NT2/D1 (cell line): ENCODE results near the gene ITCH.
"Not testable (repeated sequence)": the region's sequence is repeated elsewhere in the genome, so short reads cannot be mapped to it uniquely, and the experiment has no call there.

ENCODE experiments used
- DNase-seq: peaks from one replicate; pipeline ENCODE4 v3.0.0-alpha.2; 2011; ENCODE audit warnings: low read depth, low spot score
- H3K27me3 ChIP-seq: 2 replicates; pipeline ENCODE4 v1.6.0; 2011; ENCODE audit warnings: mild to moderate bottlenecking; ENCODE audit not compliant: insufficient read length, insufficient read depth
- H3K36me3 ChIP-seq: 2 replicates; pipeline ENCODE4 v1.6.1; 2011; ENCODE audit warnings: mild to moderate bottlenecking, low read length, mixed read lengths; ENCODE audit not compliant: insufficient read depth, insufficient read length
- H3K4me1 ChIP-seq: 2 replicates; pipeline ENCODE4 v1.5.1; 2011; ENCODE audit not compliant: insufficient read depth, insufficient read length
- H3K4me3 ChIP-seq: 2 replicates; pipeline ENCODE4 v1.5.1; 2011; ENCODE audit warnings: low read depth; ENCODE audit not compliant: insufficient read length
- H3K9ac ChIP-seq: 2 replicates; pipeline ENCODE4 v1.6.0; 2011; ENCODE audit warnings: low read depth; ENCODE audit not compliant: insufficient read length
- H3K9me3 ChIP-seq: 2 replicates; pipeline ENCODE4 v1.5.1; 2011; ENCODE audit warnings: mild to moderate bottlenecking, low read length; ENCODE audit not compliant: insufficient read depth
- SUZ12 ChIP-seq: IDR thresholded peaks from 2 replicates; pipeline ENCODE4 v1.6.1; 2011; ENCODE audit not compliant: insufficient read length, insufficient read depth; ENCODE audit errors: extremely low read depth
- YY1 ChIP-seq: IDR thresholded peaks from 2 replicates; pipeline ENCODE4 v1.6.1; 2011; ENCODE audit not compliant: insufficient read length, insufficient read depth
- ZNF274 ChIP-seq: IDR thresholded peaks from 2 replicates; pipeline ENCODE4 v1.6.1; 2011; ENCODE audit warnings: mild to moderate bottlenecking, low read depth, low read length

The ITCH gene

GRCh38 chr20:34365765-34366213 lies 2.7 kb downstream of the ITCH start:
- Histone ChIP-seq H3K4me3 (no peak overlapping the region), H3K27me3 (no peaks in the 10 kb centered on the region), H3K9me3 (no peaks in the 10 kb centered on the region), H3K4me1 (no peaks in the 10 kb centered on the region), H3K9ac (no peak overlapping the region), H3K36me3 (peaks cover 40% of the 10 kb centered on the region)
- no peak for DNase-seq
- TF ChIP-seq ZNF274 (no peak), SUZ12 (no peak), YY1 (no peak)

- H3K4me3 ChIP-seq: no peak overlapping the region
- H3K36me3 ChIP-seq: peaks cover 51% of the 10 kb centered on the region
- H3K9me3 ChIP-seq: no peaks in the 10 kb centered on the region
- no peak for DNase-seq
- no peaks in the 10 kb centered on the region for H3K27me3 ChIP-seq
- TF ChIP-seq YY1 (no peak), ZNF274 (no peak), SUZ12 (no peak)
- H3K4me1 ChIP-seq: no peaks in the 10 kb centered on the region
- no peak overlapping the region for H3K9ac ChIP-seq
Measured at GRCh38 chr20:34367155-34367554, 4.1 kb downstream of the ITCH start.

GRCh38 chr20:34367911-34368310 lies 4.8 kb downstream of the ITCH start:
- H3K9me3 ChIP-seq, H3K4me1 ChIP-seq, H3K27me3 ChIP-seq, H3K4me3 ChIP-seq, H3K9ac ChIP-seq, DNase-seq: not testable (repeated sequence)
- H3K36me3 ChIP-seq: peaks cover 56% of the 10 kb centered on the region

GRCh38 chr20:34368547-34368946 lies 5.5 kb downstream of the ITCH start:
- Histone ChIP-seq H3K27me3 (no peaks in the 10 kb centered on the region), H3K9me3 (no peaks in the 10 kb centered on the region), H3K9ac (no peak overlapping the region), H3K36me3 (peaks cover 63% of the 10 kb centered on the region), H3K4me1 (no peaks in the 10 kb centered on the region), H3K4me3 (no peak overlapping the region)
- DNase-seq: no peak
- no peak for TF ChIP-seq SUZ12
- TF ChIP-seq ZNF274: no peak
- no peak for TF ChIP-seq YY1

- TF ChIP-seq SUZ12 (no peak), YY1 (no peak), ZNF274 (no peak)
- H3K27me3 ChIP-seq: no peaks in the 10 kb centered on the region
- H3K4me1 ChIP-seq: no peaks in the 10 kb centered on the region
- DNase-seq: no peak
- H3K9me3 ChIP-seq: no peaks in the 10 kb centered on the region
- no peak overlapping the region for H3K9ac ChIP-seq
- H3K4me3 ChIP-seq: no peak overlapping the region
- H3K36me3 ChIP-seq: peaks cover 69% of the 10 kb centered on the region
Measured at GRCh38 chr20:34369265-34369664, 6.2 kb downstream of the ITCH start.

- H3K9me3 ChIP-seq: no peaks in the 10 kb centered on the region
- H3K4me3 ChIP-seq: no peak overlapping the region
- no peak overlapping the region for H3K9ac ChIP-seq
- peaks cover 70% of the 10 kb centered on the region for H3K36me3 ChIP-seq
- no peaks in the 10 kb centered on the region for H3K27me3 ChIP-seq
- no peak for DNase-seq
- no peaks in the 10 kb centered on the region for H3K4me1 ChIP-seq
- no peak for TF ChIP-seq ZNF274
- no peak for TF ChIP-seq YY1
- TF ChIP-seq SUZ12: no peak
Measured at GRCh38 chr20:34370062-34370461, 7.0 kb downstream of the ITCH start.

GRCh38 chr20:34373445-34373844 lies 10.4 kb downstream of the ITCH start:
- no peak for TF ChIP-seq SUZ12
- no peak for TF ChIP-seq YY1
- no peak for TF ChIP-seq ZNF274
- Histone ChIP-seq H3K9ac (no peak overlapping the region), H3K9me3 (no peaks in the 10 kb centered on the region), H3K4me1 (no peaks in the 10 kb centered on the region), H3K27me3 (no peaks in the 10 kb centered on the region), H3K4me3 (no peak overlapping the region), H3K36me3 (peaks cover 81% of the 10 kb centered on the region)
- DNase-seq: no peak
